HepG2 (cell line): ENCODE results near the gene PNKP. TPM values are rescaled to one million over a fixed set of nuclear protein-coding genes. Genes with fewer than 3 reads are reported as not detected.

Experiments used
- KDM5A ChIP-seq: fragments of 200-600 bp; sonication (generic); IDR thresholded peaks from 2 replicates; pipeline ENCODE4 v1.7.0; 2018; ENCODE audit warnings: antibody characterized with exemption, mild to moderate bottlenecking, low read length, borderline replicate concordance
- PHF21A ChIP-seq: sonication (generic); formaldehyde crosslinking; IDR thresholded peaks from 2 replicates; pipeline ENCODE4 v1.5.0; 2020; ENCODE audit warnings: mild to moderate bottlenecking, missing genetic modification reagents
- PTBP1 ChIP-seq: fragments of 200-400 bp; formaldehyde crosslinking; IDR thresholded peaks from 2 replicates; pipeline ENCODE4 v1.6.1; 2018; ENCODE audit warnings: low read length, low read depth; ENCODE audit not compliant: poor library complexity, severe bottlenecking
- RELA ChIP-seq: sonication (generic); formaldehyde crosslinking; IDR thresholded peaks from 2 replicates; pipeline ENCODE4 v1.4.0; 2020; ENCODE audit warnings: missing genetic modification reagents
- SNAI1 ChIP-seq: sonication (generic); formaldehyde crosslinking; IDR thresholded peaks from 2 replicates; pipeline ENCODE4 v1.5.0; 2020; ENCODE audit warnings: mild to moderate bottlenecking, missing genetic modification reagents, borderline replicate concordance
- SNAPC2 ChIP-seq: sonication (generic); formaldehyde crosslinking; IDR thresholded peaks from 2 replicates; pipeline ENCODE4 v1.8.1; 2022; ENCODE audit warnings: mild to moderate bottlenecking, missing genetic modification reagents
- SP1 ChIP-seq, 2 experiments: fragments of 450-650 bp in 1 of 2; sonication (generic) in 1 of 2; formaldehyde crosslinking in 1 of 2; IDR thresholded peaks; 2 replicates each; pipeline versions ENCODE4 v1.4.0 to v1.6.1; 2016 to 2020; ENCODE audit warnings: missing genetic modification reagents in 1 of 2
- SP5 ChIP-seq: IDR thresholded peaks from 2 replicates; pipeline ENCODE4 v1.6.1; 2016; ENCODE audit warnings: low read depth, borderline replicate concordance
- TMF1 ChIP-seq: sonication (generic); formaldehyde crosslinking; IDR thresholded peaks from 2 replicates; pipeline ENCODE4 v1.8.1; 2022; ENCODE audit warnings: low read depth, missing genetic modification reagents
- ZNF354B ChIP-seq: sonication (generic); formaldehyde crosslinking; IDR thresholded peaks from 2 replicates; pipeline ENCODE4 v1.8.0; 2022; ENCODE audit warnings: mild to moderate bottlenecking, missing genetic modification reagents
- ZNF556 ChIP-seq: sonication (generic); formaldehyde crosslinking; IDR thresholded peaks from 2 replicates; pipeline ENCODE4 v1.4.0; 2020; ENCODE audit warnings: mild to moderate bottlenecking, missing genetic modification reagents, borderline replicate concordance
- ZNF788 ChIP-seq: sonication (generic); formaldehyde crosslinking; IDR thresholded peaks from 2 replicates; pipeline ENCODE4 v1.5.0; 2020; ENCODE audit warnings: mild to moderate bottlenecking, missing genetic modification reagents, borderline replicate concordance
- polyA plus RNA-seq, 8 experiments: library from polyadenylated mRNA; depleted of rRNA in 3 of 8; stranded (reverse) in 7 of 8; unstranded in 1 of 8; fragments of >200 nt; fragmentation: Illumina TruSeq in 4 of 8; extraction: Trizol in 4 of 8; gene quantifications; 2 replicates each; pipeline versions ENCODE4 v1.2.1 to v1.2.3, GENCODE V29; 2011 to 2016; ENCODE audit warnings: low read depth in 4 of 8, missing spikeins in 1 of 8, mixed read lengths in 1 of 8; ENCODE audit not compliant: insufficient read depth in 1 of 8
- total RNA-seq, 5 experiments: library from RNA; depleted of rRNA; stranded (reverse); fragments of >200 nt; fragmentation: Illumina TruSeq; extraction: Trizol; gene quantifications; 2 replicates each; pipeline ENCODE4 v1.2.3, GENCODE V29; 2016; ENCODE audit warnings: low read depth in 1 of 5
- TF ChIP-seq, protein P1 (sequence below): sonication (generic); formaldehyde crosslinking; IDR thresholded peaks from 2 replicates; pipeline ENCODE4 v1.8.1; 2023; ENCODE audit warnings: mild to moderate bottlenecking, missing genetic modification reagents
- TF ChIP-seq, protein P2 (sequence below): sonication (generic); formaldehyde crosslinking; IDR thresholded peaks from 2 replicates; pipeline ENCODE4 v1.5.0; 2020; ENCODE audit warnings: missing genetic modification reagents
- TF ChIP-seq, protein P3 (sequence below): sonication (generic); formaldehyde crosslinking; IDR thresholded peaks from 2 replicates; pipeline ENCODE4 v1.4.0; 2020; ENCODE audit warnings: missing genetic modification reagents
- TF ChIP-seq, protein P4 (sequence below): IDR thresholded peaks from 2 replicates; pipeline ENCODE4 v1.6.1; 2018; ENCODE audit warnings: missing genetic modification reagents

The PNKP gene
- total and polyA plus RNA-seq, 2 of the 13 experiments (the other 11 are each of a cell fraction or from before 2014, with no cell fraction given) = 12.7 to 27.1 TPM

DNA sequence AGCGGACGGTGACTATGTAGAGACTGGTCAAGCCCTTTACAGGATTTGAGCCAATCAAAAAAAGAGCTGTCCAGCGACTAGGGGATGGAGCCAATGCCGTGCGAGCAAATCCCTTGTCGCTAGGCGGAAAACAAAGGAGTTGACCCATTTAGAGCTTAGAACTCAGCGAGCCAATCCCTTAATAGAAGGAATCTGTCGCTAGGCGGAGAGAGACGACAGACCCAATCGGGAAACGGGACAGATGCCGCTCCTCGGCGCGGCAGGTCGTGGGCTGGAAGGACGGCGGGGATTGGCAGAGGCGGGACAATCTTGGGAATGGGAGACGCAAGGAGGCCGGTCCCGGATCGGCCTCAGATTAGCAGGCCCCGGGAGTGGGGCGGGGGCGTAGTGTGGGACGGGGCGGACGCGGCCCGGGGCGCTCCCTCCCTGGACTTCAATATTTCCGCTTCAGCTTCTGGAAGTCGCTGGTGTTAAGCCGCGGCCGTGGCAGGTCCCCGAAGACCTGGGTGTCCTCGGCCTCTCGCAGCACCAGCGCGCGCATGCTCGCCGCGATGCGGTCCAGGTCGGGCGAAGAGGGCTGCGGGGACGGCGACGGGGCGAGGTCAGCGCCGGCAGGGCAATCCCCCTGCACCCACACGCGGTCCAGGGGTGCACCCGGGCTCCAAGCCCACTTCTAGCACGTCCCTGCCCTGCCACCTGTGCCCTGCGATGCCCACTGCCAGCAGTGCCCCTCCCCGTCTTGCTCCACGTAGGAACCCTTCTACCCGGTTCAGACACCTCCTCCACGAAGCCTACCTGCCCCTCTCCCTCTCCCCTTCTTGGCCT, 2.3 kb upstream of the PNKP start (continued):
- TF ChIP-seq PHF21A (peak; percentile 77; the same call in 1 of the 2 replicates), ZNF788 (CRISPR knock-in tag) (no peak), TMF1 (no peak), SNAI1 (0 out of 2 replicates have a peak, but pooled peaks have one; percentile 61), SP1 (IDR thresholded peaks at IDR 0.05) (no peak), SP1 (CRISPR knock-in tag; IDR thresholded peaks at IDR 0.05) (peak; percentile 51), RELA (CRISPR knock-in tag) (no peak), ZNF556 (CRISPR knock-in tag) (no peak), SNAPC2 (CRISPR knock-in tag) (no peak), PTBP1 (no peak), ZNF354B (no peak), KDM5A (peak; percentile 32; the same call in 1 of the 2 replicates), SP5 (no peak)
- TF ChIP-seq, protein P1, sequence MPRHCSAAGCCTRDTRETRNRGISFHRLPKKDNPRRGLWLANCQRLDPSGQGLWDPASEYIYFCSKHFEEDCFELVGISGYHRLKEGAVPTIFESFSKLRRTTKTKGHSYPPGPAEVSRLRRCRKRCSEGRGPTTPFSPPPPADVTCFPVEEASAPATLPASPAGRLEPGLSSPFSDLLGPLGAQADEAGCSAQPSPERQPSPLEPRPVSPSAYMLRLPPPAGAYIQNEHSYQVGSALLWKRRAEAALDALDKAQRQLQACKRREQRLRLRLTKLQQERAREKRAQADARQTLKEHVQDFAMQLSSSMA (CRISPR knock-in tag) = no peak
- TF ChIP-seq, protein P2, sequence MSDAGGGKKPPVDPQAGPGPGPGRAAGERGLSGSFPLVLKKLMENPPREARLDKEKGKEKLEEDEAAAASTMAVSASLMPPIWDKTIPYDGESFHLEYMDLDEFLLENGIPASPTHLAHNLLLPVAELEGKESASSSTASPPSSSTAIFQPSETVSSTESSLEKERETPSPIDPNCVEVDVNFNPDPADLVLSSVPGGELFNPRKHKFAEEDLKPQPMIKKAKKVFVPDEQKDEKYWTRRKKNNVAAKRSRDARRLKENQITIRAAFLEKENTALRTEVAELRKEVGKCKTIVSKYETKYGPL (CRISPR knock-in tag) = 0 out of 2 replicates have a peak, but pooled peaks have one; percentile 51
- TF ChIP-seq, protein P3, sequence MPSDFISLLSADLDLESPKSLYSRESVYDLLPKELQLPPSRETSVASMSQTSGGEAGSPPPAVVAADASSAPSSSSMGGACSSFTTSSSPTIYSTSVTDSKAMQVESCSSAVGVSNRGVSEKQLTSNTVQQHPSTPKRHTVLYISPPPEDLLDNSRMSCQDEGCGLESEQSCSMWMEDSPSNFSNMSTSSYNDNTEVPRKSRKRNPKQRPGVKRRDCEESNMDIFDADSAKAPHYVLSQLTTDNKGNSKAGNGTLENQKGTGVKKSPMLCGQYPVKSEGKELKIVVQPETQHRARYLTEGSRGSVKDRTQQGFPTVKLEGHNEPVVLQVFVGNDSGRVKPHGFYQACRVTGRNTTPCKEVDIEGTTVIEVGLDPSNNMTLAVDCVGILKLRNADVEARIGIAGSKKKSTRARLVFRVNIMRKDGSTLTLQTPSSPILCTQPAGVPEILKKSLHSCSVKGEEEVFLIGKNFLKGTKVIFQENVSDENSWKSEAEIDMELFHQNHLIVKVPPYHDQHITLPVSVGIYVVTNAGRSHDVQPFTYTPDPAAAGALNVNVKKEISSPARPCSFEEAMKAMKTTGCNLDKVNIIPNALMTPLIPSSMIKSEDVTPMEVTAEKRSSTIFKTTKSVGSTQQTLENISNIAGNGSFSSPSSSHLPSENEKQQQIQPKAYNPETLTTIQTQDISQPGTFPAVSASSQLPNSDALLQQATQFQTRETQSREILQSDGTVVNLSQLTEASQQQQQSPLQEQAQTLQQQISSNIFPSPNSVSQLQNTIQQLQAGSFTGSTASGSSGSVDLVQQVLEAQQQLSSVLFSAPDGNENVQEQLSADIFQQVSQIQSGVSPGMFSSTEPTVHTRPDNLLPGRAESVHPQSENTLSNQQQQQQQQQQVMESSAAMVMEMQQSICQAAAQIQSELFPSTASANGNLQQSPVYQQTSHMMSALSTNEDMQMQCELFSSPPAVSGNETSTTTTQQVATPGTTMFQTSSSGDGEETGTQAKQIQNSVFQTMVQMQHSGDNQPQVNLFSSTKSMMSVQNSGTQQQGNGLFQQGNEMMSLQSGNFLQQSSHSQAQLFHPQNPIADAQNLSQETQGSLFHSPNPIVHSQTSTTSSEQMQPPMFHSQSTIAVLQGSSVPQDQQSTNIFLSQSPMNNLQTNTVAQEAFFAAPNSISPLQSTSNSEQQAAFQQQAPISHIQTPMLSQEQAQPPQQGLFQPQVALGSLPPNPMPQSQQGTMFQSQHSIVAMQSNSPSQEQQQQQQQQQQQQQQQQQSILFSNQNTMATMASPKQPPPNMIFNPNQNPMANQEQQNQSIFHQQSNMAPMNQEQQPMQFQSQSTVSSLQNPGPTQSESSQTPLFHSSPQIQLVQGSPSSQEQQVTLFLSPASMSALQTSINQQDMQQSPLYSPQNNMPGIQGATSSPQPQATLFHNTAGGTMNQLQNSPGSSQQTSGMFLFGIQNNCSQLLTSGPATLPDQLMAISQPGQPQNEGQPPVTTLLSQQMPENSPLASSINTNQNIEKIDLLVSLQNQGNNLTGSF (CRISPR knock-in tag) = no peak
- TF ChIP-seq, protein P4, sequence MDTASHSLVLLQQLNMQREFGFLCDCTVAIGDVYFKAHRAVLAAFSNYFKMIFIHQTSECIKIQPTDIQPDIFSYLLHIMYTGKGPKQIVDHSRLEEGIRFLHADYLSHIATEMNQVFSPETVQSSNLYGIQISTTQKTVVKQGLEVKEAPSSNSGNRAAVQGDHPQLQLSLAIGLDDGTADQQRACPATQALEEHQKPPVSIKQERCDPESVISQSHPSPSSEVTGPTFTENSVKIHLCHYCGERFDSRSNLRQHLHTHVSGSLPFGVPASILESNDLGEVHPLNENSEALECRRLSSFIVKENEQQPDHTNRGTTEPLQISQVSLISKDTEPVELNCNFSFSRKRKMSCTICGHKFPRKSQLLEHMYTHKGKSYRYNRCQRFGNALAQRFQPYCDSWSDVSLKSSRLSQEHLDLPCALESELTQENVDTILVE = peak; percentile 56; the same call in 1 of the 2 replicates
